Pons (tissue), 1 donor: ENCODE measurements around the gene NUCB1.
"Not testable (repeated sequence)": the region's sequence is repeated elsewhere in the genome, so short reads cannot be mapped to it uniquely, and the experiment has no call there.

Experiments used
- DNase-seq: peaks from one replicate; pipeline ENCODE4 v3.0.0-alpha.2; 2016; ENCODE audit warnings: low spot score

The NUCB1 gene

DNA sequence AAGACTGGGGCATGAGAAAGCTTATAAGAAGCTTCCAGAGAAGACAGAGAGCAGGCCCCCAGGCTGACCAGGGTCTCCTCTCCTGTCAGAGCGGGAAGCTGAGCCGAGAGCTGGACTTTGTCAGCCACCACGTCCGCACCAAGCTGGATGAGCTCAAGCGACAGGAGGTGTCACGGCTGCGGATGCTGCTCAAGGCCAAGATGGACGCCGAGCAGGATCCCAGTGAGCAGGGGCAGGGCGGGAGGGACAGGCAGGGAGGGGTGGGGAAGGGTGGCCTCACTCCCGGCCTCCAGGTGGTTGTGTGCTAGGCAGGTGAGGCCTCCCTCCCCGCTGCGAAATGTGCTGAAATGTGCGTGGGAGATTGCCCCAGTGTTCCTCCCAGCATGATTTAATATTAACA lies 5.6 kb downstream of the NUCB1 start:
- no peak for DNase-seq

DNA sequence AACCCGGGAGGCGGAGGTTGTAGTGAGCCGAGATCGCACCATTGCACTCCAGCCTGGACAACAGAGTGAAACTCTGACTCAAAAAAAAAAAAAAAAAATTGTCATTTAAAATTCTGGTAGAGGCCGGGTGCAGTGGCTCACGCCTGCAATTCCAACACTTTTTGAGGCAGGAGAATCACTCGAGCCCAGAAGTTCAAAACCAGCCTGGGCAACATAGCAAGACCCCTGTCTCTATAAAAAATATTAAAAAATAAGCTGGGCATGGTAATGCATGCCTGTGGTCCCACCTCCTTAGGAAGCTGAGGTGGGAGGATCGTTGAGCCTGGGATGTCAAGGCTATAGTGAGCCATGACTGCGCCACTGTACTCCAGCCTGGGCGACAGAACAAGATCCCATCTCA lies 6.2 kb downstream of the NUCB1 start:
- no peak for DNase-seq

DNA sequence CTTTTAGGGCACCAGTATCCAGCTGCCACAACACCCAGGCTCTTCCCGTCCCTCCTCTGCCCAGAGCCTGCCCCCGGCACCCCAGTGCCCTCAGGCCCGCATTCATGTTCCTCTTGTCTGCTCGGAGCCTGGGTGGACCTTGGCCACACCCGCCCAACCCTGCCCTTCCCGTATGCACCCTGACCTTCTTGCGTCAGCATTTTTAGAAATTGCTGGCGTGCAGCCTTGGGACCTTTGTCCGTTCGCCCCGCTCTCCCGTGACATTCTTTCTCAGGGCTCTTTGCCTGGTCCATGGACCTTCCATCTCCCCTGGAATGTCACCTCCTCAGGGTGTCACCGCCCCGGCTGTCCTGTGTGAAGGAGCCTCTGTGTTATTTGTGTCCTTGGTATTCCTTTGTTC lies 7.6 kb downstream of the NUCB1 start:
- no peak for DNase-seq

DNA sequence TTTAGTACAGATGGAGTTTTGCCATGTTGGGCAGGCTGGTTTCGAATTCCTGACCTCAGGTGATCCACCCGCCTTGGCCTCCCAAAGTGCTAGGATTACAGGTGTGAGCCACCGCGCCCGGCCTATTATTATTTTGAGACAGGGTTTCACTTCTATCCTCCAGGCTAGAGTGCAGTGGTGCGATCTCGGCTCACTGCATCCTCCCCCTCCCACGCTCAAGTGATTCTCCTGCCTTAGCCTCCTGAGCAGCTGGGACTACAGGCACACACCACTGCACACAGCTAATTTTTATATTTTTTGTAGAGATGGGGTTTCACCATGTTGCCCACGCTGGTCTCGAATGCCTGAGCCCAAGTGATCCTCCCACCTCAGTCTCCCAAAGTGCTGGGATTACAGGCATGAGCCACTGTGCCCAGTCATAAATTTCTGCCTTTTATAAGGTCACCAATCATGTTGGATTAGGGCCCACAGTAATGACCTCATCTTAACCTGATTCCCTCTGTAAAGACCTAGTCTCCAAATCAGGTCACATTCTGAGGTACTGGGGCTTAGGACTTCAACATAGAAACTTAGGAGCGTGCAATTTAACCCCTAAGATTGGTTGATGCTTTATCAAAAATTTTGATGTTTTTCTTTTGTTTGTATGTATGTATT lies 9.4 kb downstream of the NUCB1 start:
- DNase-seq: not testable (repeated sequence)

DNA sequence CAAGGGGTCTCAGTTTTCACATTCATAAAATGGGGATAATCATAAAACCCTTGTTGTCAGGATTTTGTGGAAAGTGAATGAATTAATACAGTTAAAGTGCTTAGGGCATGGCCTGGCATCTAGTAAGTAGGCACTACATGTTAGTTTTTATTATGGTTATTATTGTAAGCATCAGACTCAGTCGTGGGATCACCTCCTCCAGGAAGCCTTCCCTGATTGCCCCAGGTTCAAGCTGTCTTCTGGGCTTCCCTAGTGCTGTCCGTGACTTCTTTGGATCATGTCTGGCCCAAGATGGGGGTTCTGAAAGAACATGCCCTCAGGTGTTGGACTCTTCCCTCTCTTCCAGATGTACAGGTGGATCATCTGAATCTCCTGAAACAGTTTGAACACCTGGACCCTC lies 10.7 kb downstream of the NUCB1 start:
- no peak for DNase-seq

DNA sequence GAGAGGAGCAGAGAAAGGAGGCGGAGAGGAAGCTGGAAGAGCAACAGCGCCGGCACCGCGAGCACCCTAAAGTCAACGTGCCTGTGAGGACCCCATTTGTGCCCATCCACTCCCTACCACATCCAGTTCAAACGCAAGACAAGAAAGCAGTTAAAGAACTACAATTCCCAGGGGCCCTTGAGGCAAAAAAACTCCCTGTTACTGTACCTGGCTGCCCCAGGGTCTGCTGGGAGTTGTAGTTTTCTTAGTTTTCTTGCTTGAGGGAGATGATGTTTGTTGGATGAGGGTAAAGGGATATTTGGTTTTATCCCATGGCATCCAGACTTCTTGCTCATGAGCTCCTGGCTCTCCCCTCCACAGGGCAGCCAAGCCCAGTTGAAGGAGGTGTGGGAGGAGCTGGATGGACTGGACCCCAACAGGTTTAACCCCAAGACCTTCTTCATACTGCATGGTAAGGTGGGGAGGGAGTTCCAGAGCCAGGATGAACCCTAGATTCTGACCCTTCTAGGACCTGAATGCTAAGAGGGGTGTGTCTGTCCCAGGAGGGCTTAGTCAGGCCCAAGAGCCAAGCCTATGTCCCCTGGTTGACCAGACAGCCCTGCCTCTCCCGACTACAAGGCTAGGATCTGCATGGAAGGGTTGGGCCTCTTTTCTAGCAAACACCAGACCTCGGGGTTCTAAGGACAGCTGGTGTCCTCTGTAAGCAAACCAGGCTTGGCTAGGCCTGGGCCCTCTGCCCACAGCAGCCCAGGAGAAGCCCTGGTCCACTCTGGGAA lies 13.2 kb downstream of the NUCB1 start:
- DNase-seq: no peak

DNA sequence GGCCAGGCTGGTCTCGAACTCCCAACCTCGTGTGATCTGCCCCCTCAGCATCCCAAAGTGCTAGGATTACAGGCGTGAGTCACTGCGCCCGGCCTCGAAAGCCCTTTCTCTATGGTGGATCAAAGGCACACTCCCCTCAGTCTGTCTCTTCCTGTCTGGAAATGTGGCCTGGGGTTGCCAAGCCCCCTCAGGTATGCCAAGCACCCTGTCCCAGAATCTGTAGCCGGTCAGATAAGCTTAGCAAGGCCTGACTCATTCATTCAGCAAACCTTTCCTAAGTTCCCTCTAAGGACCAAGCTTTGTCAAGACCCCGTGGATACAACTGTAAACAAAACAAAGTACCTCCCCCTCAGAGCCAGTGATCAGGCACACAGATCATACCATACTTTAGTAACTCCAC lies 14.1 kb downstream of the NUCB1 start:
- DNase-seq: no peak

DNA sequence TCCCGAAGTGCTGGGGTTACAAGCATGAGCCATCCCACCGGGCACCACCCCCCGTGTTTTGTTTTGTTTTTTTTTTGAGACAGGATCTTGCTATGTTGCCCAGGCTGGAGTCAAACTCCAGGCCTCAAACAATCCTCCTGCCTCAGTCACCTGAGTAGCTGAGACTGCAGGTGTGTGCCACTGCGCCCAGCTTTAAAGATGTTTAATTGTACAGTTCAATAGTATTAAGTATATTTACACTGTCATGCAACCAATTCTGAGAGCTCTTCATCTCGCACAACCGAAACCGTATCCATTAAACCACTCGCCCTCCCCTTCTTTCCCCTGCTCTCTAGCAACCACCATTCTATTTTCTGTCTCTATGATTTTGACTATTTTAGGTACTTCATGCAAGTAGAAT lies 15.6 kb downstream of the NUCB1 start:
- no peak for DNase-seq

DNA sequence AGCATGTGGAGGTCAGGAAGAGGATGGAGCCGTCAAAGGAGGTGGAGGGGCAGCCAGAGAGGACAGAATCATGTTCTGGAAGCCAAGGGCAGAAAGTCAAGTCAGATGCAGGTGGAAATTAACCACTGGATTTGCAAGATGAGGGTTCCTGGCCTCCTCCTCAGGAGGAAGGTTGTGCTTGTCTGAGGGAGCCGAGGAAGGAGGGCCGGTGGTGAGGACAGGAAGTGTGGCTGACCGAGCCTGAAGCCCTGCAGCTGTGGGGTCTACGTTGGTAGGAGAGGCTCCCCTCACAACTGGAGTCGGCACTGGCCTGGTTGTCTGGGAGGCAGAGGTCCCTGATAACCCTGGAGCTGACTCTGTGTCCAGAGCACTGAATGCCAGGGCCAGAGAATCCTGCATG lies 18.0 kb downstream of the NUCB1 start:
- no peak for DNase-seq

DNA sequence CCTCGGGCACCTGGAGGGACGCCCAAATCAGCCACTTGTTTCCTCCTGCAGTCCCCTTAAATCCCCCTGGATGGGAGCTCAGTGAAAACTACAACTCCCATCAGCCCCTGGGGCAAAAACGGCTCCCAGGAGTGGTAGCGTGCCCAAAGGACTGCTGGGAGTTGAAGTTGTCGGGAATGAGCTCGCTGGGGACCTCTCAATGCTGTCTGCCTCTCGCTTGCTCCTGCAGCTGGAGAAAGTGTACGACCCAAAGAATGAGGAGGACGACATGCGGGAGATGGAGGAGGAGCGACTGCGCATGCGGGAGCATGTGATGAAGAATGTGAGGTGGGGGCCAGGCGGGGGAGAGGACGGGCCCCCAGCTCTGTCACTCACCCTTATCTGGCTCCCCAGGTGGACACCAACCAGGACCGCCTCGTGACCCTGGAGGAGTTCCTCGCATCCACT lies 18.7 kb downstream of the NUCB1 start:
- DNase-seq: no peak

DNA sequence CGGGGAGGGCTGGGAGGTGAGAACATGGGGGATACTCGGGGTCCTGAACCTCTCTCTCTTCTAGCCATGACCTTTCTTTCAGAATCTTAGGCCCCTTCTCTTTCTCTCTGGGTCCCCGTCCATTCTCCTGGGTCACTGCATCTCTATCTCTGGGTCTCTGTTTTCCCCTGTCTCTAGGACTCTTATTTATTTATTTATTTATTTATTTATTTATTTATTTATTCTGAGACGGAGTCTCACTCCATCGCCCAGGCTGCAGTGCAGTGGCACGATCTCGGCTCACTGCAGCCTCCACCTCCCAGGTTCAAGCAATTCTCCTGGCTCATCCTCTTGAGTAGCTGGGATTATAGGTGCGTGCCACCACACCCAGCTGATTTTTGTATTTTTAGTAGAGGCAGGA lies 19.2 kb downstream of the NUCB1 start:
- not testable (repeated sequence) for DNase-seq

DNA sequence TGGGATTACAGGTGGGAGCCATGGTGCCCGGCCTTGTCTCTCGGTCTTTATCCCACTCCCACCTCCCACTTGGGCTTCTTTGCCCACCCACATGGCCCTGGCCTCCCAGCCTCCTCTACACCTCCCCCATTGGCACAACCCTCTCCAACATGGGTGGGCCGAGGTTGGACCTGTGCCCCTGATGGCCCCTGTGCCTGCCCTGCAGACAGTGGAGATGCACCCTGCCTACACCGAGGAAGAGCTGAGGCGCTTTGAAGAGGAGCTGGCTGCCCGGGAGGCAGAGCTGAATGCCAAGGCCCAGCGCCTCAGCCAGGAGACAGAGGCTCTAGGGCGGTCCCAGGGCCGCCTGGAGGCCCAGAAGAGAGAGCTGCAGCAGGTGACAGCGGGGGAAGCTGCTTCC lies 20.8 kb downstream of the NUCB1 start:
- DNase-seq: no peak

DNA sequence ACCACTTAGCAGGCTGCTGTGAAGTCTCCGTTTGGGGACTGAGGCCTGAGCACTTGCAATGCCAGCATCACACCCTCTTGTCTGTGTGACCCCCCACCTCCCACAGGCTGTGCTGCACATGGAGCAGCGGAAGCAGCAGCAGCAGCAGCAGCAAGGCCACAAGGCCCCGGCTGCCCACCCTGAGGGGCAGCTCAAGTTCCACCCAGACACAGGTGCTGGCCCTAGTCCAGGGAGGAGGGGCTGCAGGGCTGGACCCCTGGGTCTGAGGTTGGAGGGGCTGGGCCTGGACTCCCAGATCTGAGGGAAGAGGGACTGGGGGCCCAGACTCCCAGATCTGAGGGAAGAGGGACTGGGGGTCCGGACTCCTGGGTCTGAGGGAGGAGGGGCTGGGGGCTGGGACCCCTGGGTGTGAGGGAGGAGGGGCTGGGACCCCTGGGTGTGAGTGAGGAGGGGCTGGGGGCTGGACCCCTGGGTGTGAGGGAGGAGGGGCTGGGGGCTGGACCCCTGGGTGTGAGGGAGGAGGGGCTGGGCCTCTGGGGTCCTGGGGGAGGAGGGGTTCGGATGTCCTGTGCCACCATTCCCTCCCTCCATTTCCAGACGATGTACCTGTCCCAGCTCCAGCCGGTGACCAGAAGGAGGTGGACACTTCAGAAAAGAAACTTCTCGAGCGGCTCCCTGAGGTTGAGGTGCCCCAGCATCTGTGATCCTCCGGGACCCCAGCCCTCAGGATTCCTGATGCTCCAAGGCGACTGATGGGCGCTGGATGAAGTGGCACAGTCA lies 21.8 kb downstream of the NUCB1 start:
- no peak for DNase-seq

DNA sequence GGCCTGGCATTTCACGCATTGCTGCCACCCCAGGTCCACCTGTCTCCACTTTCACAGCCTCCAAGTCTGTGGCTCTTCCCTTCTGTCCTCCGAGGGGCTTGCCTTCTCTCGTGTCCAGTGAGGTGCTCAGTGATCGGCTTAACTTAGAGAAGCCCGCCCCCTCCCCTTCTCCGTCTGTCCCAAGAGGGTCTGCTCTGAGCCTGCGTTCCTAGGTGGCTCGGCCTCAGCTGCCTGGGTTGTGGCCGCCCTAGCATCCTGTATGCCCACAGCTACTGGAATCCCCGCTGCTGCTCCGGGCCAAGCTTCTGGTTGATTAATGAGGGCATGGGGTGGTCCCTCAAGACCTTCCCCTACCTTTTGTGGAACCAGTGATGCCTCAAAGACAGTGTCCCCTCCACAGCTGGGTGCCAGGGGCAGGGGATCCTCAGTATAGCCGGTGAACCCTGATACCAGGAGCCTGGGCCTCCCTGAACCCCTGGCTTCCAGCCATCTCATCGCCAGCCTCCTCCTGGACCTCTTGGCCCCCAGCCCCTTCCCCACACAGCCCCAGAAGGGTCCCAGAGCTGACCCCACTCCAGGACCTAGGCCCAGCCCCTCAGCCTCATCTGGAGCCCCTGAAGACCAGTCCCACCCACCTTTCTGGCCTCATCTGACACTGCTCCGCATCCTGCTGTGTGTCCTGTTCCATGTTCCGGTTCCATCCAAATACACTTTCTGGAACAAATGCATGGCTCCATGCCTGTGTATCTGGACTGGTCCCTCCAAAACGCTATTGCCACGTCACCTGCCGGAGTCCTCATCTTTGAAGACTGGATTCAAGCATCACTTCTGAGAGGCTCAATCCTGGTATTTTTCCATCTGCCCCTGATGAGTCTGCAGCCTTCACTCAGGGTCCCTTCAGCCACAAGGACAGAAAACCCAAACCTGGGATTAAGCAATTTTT lies 22.7 kb downstream of the NUCB1 start:
- no peak for DNase-seq

DNA sequence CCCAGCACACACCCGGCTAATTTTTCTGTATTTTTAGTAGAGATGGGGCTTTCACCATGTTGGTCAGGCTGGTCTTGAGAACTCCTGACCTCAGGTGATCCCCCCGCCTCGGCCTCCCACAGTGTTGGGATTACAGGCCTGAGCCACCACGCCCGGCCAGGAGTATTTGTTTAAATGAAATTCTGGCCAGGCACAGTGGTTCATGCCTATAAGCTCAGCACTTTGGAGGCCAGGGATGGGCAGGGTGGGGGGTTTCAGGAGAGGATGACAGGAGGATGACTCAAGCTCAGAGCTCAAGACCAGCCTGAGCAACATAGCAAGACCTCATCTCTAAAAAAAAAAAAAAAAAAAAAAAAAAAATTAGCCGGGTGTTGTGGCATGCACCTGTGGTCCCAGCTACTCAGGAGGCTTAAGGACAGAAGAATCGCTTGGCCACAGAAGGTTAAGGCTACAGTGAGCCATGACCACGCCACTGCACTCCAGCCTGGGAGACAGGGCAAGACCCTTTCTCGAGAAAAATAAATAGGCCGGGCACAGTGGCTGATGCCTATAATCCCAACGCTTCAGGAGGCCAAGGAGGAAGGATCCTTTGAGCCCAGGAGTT lies 25.2 kb downstream of the NUCB1 start:
- DNase-seq: no peak

DNA sequence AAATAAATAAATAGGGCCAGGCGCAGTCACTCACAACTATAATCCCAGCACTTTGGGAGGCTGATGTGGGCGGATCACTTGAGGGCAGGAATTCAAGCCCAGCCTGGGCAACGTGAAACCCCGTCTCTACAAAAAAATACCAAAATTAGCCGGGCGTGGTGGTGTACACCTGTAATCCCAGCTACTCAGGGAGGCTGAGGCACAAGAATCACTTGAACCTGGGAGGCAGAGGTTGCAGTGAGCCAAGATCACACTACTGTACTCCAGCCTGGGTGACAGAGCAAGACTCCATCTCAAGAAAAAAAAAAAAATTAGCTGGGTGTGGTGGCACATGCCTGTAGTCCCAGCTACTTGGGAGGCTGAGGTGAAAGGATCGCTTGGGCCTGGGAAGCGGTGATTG lies 25.8 kb downstream of the NUCB1 start:
- not testable (repeated sequence) for DNase-seq

DNA sequence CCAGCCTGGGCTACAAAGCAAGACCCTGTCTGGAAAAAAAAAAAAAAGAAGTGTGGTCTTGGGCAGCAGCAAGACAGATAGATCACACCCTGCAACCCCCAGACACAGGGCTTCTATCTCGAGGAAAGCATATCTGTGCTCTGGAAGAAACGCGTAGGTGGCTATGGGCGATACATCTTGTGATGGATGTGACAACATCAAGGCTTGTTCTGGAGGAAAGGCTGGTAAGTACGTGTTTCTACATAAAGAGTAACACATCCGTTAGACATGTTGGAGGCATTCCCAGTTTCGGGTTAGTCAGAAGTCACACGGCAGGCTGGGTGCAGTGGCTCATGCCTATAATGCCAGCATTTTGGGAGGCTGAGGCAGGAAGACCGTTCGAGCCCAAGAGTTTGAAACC lies 26.8 kb downstream of the NUCB1 start:
- DNase-seq: peak; percentile 61

DNA sequence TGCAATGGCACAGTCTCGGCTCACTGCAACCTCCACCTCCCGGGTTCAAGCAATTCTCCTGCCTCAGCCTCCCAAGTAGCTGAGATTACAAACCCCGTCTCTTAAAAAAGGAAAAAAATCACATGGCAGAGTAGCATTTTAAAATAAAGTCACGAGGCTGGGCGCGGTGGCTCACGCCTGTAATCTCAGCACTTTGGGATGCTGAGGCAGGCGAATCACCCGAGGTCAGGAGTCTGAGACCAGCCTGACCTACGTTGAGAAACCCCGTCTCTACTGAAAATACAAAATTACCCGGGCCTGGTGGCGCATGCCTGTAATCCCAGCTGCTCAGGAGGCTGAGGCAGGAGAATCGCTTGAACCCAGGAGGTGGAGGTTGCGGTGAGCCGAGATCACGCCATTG lies 27.6 kb downstream of the NUCB1 start:
- DNase-seq: not testable (repeated sequence)

DNA sequence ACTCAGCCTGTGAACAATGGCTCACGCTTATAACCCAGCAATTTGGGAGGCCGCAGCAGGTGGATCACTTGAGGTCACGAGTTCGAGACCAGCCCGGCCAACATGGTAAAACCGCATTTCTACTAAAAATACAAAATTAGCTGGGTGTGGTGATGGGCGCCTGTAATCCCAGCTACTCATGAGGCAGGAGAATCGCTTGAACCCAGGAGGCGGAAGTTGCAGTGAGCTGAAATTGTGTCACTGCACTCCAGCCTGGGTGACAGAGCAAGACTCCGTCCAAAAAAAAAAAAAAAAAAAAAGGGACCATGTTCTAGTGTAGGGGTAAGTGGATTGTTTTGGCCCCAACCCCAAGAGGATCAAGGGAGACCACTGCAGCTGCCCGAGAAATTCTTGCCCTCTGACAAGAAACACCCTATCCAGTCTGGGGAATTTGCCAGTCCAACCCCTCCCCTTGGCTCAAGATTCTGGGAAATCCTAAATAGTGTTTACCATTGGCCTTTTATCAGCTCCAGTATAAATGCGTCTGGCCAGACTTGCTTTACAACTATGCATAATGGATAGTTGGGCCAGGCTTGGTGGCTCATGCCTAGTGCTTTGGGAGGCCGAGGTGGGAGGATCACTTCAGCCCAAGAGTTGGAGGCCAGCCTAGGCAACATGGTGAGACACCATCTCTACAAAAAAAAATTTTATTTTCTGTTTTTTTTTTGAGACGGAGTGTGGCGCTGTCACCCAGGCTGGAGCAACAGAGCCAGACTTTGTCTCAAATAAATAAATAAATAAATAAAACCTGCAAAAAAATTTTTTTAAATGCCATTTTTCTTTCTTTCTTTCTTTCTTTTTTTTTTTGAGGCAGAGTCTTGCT lies 28.3 kb downstream of the NUCB1 start:
- DNase-seq: no peak

DNA sequence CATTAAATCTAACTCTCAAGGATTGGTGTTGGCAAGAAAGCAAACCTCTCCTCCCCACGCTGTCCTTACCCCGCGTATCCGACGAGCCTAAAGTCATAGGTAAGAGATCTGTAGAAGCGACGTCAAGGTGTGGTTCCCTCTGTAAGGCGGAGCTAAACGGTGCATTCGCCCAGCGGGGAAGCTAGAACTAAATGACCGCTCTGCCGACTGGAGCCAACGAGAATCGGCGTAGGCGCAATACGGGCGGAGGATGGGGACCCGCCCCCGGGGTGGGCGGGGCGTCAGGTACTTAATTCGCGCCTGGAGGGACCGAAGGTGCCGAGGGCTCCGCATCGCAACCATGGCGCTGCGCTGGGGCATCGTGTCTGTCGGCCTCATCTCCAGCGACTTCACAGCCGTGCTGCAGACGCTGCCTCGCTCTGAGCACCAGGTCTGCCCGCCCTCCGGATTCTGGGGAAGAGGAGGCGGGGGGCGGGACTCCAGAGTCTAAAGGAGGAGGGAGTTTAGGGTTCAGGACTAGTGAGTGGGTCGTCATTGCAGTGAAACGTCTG lies 33.3 kb downstream of the NUCB1 start, which contains the start of gene DHDH:
DHDH (plus strand) TSS at position 318 of the 551 bp plus-strand sequence; CDS start at position 341, 23 bp downstream.
- DNase-seq: peak; percentile 38
